PC-9 (cell line): ENCODE data around the gene CNTNAP2. TPM values are rescaled to one million over a fixed set of nuclear protein-coding genes. Genes with fewer than 3 reads are reported as not detected.

Experiments used
- BruUV-seq: library from RNA; stranded (reverse); fragments of 400-500 nt; replicated peaks from 2 replicates; lab custom pipeline; 2021; lab: Mats Ljungman, UMichigan
- CTCF ChIA-PET: fragments of 300-600 bp; sonication (Branson Sonifier 250); formaldehyde crosslinking; loops from one replicate; lab custom pipeline; 2022; ENCODE audit warnings: antibody characterized with exemption; lab: Charles Lee
- POLR2A ChIA-PET: fragments of 300-600 bp; sonication (Branson Sonifier 250); formaldehyde crosslinking; loops from one replicate; lab custom pipeline; 2022; ENCODE audit warnings: antibody characterized with exemption; ENCODE audit not compliant: unreplicated experiment; lab: Charles Lee
- DNase-seq, 2 experiments: peaks; one replicate each; pipeline versions ENCODE4 v3.0.0 to v3.0.0-alpha.2; 2015 to 2022; ENCODE audit warnings: mixed read lengths in 1 of 2
- H2AFZ ChIP-seq: fragments of 200-600 bp; sonication (generic); 2 replicates; pipeline ENCODE4 v1.8.1; 2017; ENCODE audit warnings: antibody characterized with exemption
- H3F3A ChIP-seq: fragments of 200-600 bp; sonication (generic); 2 replicates; pipeline ENCODE4 v1.8.1; 2017; ENCODE audit warnings: antibody characterized with exemption, mild to moderate bottlenecking, low read depth; ENCODE audit not compliant: insufficient read depth
- H3K27ac ChIP-seq: fragments of 200-600 bp; sonication (generic); 2 replicates; pipeline ENCODE4 v1.6.1; 2016; ENCODE audit warnings: mixed run types
- H3K27me3 ChIP-seq: fragments of 200-600 bp; sonication (generic); 2 replicates; pipeline ENCODE4 v1.6.1; 2016; ENCODE audit warnings: low read depth, mixed run types; ENCODE audit not compliant: insufficient read depth
- H3K36me3 ChIP-seq: fragments of 200-600 bp; sonication (generic); 2 replicates; pipeline ENCODE4 v1.6.1; 2016; ENCODE audit warnings: low read depth, mixed run types
- H3K4me1 ChIP-seq: fragments of 200-600 bp; sonication (generic); replicated peaks from 2 replicates; pipeline ENCODE4 v1.6.1; 2016; ENCODE audit warnings: mixed run types; ENCODE audit not compliant: insufficient read depth
- H3K4me2 ChIP-seq: fragments of 200-600 bp; sonication (generic); 2 replicates; pipeline ENCODE4 v1.6.1; 2017; ENCODE audit warnings: mixed run types
- H3K4me3 ChIP-seq: fragments of 200-600 bp; sonication (generic); 2 replicates; pipeline ENCODE4 v1.6.1; 2016; ENCODE audit warnings: mixed run types
- H3K79me2 ChIP-seq: fragments of 200-600 bp; sonication (generic); 2 replicates; pipeline ENCODE4 v1.6.1; 2017; ENCODE audit warnings: low read depth, mixed run types
- H3K9me2 ChIP-seq: fragments of 200-600 bp; sonication (generic); 2 replicates; pipeline ENCODE4 v1.8.1; 2017; ENCODE audit warnings: mild to moderate bottlenecking; ENCODE audit not compliant: insufficient read depth
- H3K9me3 ChIP-seq: fragments of 200-600 bp; sonication (generic); 2 replicates; pipeline ENCODE4 v1.8.1; 2016; ENCODE audit warnings: low read depth; ENCODE audit not compliant: insufficient read depth
- H4K20me1 ChIP-seq: fragments of 200-600 bp; sonication (generic); 2 replicates; pipeline ENCODE4 v1.8.1; 2017; ENCODE audit not compliant: insufficient read depth
- CTCF ChIP-seq: fragments of 200-600 bp; sonication (generic); conservative IDR thresholded peaks from 2 replicates; pipeline ENCODE4 v1.6.1; 2017; ENCODE audit warnings: mixed run types, antibody characterized with exemption, mild to moderate bottlenecking, moderate library complexity
- EZH2 ChIP-seq: fragments of 200-600 bp; sonication (generic); IDR thresholded peaks from 2 replicates; pipeline ENCODE4 v1.8.0; 2017; ENCODE audit warnings: antibody characterized with exemption, low read depth
- intact Hi-C: fragments of 100-400 bp; cut with micrococcal nuclease; formaldehyde crosslinking; loops from one replicate; pipeline ENCODE4 v1.10.0; 2022; ENCODE audit not compliant: unreplicated experiment
- total RNA-seq: library from RNA; stranded (reverse); gene quantifications from 2 replicates; pipeline ENCODE4 v1.2.3, GENCODE V29; 2021

CNTNAP2 gene
- total RNA-seq, 1 experiment from 2014 or later: not detected

GRCh38 chr7:146728141-146728540, 611.5 kb downstream of the CNTNAP2 start:
- Histone ChIP-seq H3K4me3 (no peak overlapping the region), H3K36me3 (no peaks in the 10 kb centered on the region), H2AFZ (no peak overlapping the region), H3K4me1 (no peaks in the 10 kb centered on the region), H3K9me3 (no peaks in the 10 kb centered on the region), H3K79me2 (no peaks in the 10 kb centered on the region), H4K20me1 (no peaks in the 10 kb centered on the region), H3K4me2 (no peak overlapping the region), H3K27me3 (peaks cover 12% of the 10 kb centered on the region), H3K27ac (no peak overlapping the region), H3K9me2 (no peaks in the 10 kb centered on the region), H3F3A (no peaks in the 10 kb centered on the region)
- CTCF ChIA-PET: no interaction called here
- no TSS peak for BruUV-seq
- no peak for TF ChIP-seq CTCF
- TF ChIP-seq EZH2: no peak
- POLR2A ChIA-PET: no interaction called here
- intact Hi-C loops: no loop called here
- no peak for DNase-seq

- DNase-seq: no peak
- Histone ChIP-seq H3K4me3 (no peak overlapping the region), H4K20me1 (no peaks in the 10 kb centered on the region), H3K9me3 (no peaks in the 10 kb centered on the region), H3K9me2 (no peaks in the 10 kb centered on the region), H3K27ac (no peak overlapping the region), H3K36me3 (no peaks in the 10 kb centered on the region), H3F3A (no peaks in the 10 kb centered on the region), H3K4me1 (no peaks in the 10 kb centered on the region), H3K79me2 (no peaks in the 10 kb centered on the region), H3K27me3 (peaks cover 12% of the 10 kb centered on the region), H3K4me2 (no peak overlapping the region), H2AFZ (no peak overlapping the region)
- ChIA-PET CTCF (no interaction called here), POLR2A (no interaction called here)
- intact Hi-C loops: no loop called here
- BruUV-seq: no TSS peak
- no peak for TF ChIP-seq CTCF
- TF ChIP-seq EZH2: no peak
Measured at GRCh38 chr7:146728611-146729010, 612.0 kb downstream of the CNTNAP2 start.

- BruUV-seq: no TSS peak
- Histone ChIP-seq H3K79me2 (no peaks in the 10 kb centered on the region), H3K9me3 (no peaks in the 10 kb centered on the region), H3K27me3 (peaks cover 12% of the 10 kb centered on the region), H3K4me3 (no peak overlapping the region), H3K27ac (no peak overlapping the region), H3K9me2 (no peaks in the 10 kb centered on the region), H4K20me1 (no peaks in the 10 kb centered on the region), H3K4me1 (no peaks in the 10 kb centered on the region), H2AFZ (no peak overlapping the region), H3K36me3 (no peaks in the 10 kb centered on the region), H3F3A (no peaks in the 10 kb centered on the region), H3K4me2 (no peak overlapping the region)
- ChIA-PET CTCF (no interaction called here), POLR2A (no interaction called here)
- intact Hi-C loops: no loop called here
- DNase-seq: no peak
- TF ChIP-seq CTCF (no peak), EZH2 (no peak)
Measured at GRCh38 chr7:146731185-146731584, 614.6 kb downstream of the CNTNAP2 start.
